Spleen (tissue), 7 donors: Measurements from ENCODE around the gene PCGF2.
A peak's percentile ranks its signal among the peaks of the same experiment; 100 is the strongest.

Experiments
- CTCF ChIP-seq, 11 experiments: fragments of 200-600 bp in 7 of 11; fragments of 450-650 bp in 4 of 11; sonication (generic) in 4 of 11; IDR thresholded peaks in 8 of 11; conservative IDR thresholded peaks in 3 of 11; 1 replicate in 7 of 11; 2 replicates in 4 of 11; pipeline versions ENCODE4 v1.4.0 to v1.8.0; 2016 to 2021; ENCODE audit warnings: antibody characterized with exemption in 11 of 11, inconsistent platforms in 4 of 11, mild to moderate bottlenecking in 1 of 11
- POLR2A ChIP-seq, 3 donors: fragments of 450-650 bp; IDR thresholded peaks; one replicate each; pipeline ENCODE4 v1.5.1; 2017; ENCODE audit warnings: antibody characterized with exemption in 3 of 3, mild to moderate bottlenecking in 1 of 3
- donor health status: DM: no; HTN: no; CAD: no; lungs with moderate emphysema.
- donor health status: DM: no; HTN: no; CAD: no.
- donor health status: DM: no; HTN: no; CAD: no.

GRCh38 chr17:38747463-38748148, 530 bp downstream of the PCGF2 start:
- TF ChIP-seq CTCF (IDR thresholded peaks at IDR 0.05 in 8 of 11, conservative IDR thresholded peaks at IDR 0.05 in 3 of 11) (peak in 1 of 11 experiments; percentile 15), POLR2A (IDR thresholded peaks at IDR 0.05) (no peak)
